Left lobe of liver (tissue), 2 donors: ENCODE data around the gene GPR161. TPM values are rescaled to one million over a fixed set of nuclear protein-coding genes. Genes with fewer than 3 reads are reported as not detected.
A peak's percentile ranks its signal among the peaks of the same experiment; 100 is the strongest.

Source experiments
- ATAC-seq: fragments of 200-7000 bp; cut with Tn5 transposase; one replicate; pipeline ENCODE4 v1.9.1; 2020; ENCODE audit warnings: mild to moderate bottlenecking, moderate library complexity
- DNase-seq: peaks from one replicate; pipeline ENCODE4 v3.0.0-alpha.2; 2020; ENCODE audit warnings: low spot score
- total RNA-seq: library from RNA; stranded (reverse); gene quantifications from one replicate; pipeline ENCODE4 v1.2.1, GENCODE V29; 2021
- donor health status: DM: no; HTN: no; CAD: no; lungs with moderate emphysema.
- donor health status: DM: no; HTN: yes; CAD: no.

Gene GPR161
- total RNA-seq, 1 donor from 2014 or later = 0.38 TPM

DNA sequence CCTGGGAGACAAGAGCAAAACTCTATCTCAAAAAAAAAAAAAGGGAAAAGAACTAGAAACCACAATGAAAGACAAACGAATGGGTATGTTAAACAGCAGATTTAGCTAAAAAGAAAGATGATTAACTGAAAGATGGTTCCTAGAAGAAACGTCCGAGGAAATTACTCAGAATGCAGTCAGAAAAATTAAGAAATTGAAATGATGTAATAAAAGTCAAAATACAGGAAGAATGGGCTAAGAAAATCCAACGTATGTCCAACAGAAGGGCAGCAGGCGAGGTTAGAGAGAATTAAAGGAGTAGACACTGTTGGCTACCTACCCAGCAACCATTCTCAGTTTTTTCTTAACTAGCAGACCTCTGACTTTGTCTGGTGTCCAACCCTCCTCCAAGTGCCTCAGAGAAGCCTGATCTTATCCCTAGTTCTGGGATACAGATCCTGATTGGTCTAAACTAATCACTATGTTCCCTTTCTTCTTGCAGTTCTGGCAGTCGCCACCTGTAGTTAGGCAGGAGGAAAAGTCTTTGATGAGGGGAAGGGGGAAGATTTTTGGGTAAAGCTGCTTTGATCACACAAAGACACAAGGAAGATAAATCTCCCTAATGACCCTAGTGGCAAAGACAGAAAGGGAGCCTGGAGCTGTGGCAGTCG, 25.7 kb downstream of the GPR161 start:
- ATAC-seq (no peak), DNase-seq (no peak)

DNA sequence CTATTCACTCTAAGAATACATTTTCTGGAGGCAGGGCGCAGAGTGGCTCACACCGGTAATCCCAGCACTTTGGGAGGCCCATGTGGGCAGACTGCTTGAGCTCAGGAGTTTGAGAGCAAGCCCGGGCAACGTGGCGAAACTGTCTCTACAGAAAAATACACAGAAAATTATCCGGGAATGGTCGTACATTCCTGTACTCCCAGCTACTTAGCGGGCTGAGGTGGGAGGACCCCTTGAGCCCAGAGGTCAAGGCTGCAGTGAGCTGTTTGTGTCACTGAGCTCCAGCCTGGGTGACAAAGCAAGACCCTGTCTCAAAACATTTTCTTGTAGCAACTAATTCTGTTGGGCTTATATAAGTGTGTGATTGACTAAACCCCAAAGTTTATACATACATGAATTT, 30.5 kb downstream of the GPR161 start:
- DNase-seq = no peak
- no peak for ATAC-seq

DNA sequence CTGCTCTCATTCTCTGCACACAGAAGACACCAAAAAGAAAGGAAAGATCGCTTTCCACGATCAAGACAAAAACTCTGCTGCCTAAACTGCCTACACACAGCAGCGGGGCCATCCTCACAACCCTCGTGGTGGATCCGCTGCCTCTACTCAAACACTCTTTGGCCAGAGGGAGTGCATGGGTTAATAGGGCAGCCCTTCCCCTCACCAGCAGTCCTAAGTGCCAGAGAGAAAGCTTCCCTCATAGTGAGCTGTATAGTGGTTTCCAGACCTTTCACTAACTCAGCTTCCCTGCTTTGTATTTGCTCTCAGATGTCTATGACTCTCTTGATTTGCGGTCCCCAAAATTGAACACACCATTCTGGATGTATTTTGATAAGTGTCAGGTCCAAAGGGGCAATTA, 30.9 kb downstream of the GPR161 start:
- ATAC-seq = no peak
- DNase-seq = no peak

DNA sequence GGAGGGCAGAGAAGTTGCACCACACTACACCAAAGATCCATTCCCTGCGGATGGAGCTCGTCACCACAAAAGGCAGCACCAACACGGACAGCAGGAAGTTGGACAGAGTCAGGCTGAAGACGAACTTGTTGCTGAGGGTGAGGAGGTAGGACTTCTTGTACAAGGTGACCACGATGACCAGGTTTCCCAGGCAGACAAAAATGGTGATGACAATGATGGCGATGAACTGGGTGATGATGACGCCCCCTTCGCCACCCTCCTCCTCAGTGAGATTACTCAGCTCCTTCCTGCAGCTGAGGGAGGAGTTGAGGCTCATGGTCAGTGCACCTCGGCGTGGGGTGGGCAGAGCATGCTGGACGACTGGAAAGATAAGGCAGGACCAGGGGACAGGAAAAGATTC, 32.2 kb downstream of the GPR161 start:
- no peak for DNase-seq
- ATAC-seq = no peak

DNA sequence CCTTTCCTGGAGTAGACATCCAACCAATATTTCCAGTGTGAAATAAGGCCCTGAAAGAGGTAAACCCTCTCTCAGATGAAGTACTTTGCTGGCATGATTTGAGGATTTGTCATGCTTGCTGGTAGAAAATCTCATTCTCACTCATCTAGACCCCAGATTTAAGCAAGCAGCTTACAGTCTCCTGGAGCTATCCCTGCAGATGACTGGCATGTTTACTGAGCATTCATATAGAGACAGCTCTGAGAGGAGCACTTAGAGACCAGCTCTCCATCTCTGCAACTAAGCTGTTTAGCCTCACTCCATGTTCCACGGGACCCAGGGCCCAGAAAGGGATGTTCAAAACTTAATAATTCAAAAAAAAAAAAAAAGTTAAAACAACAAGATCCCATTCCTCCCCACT, 34.2 kb downstream of the GPR161 start:
- no peak for DNase-seq
- ATAC-seq = no peak

DNA sequence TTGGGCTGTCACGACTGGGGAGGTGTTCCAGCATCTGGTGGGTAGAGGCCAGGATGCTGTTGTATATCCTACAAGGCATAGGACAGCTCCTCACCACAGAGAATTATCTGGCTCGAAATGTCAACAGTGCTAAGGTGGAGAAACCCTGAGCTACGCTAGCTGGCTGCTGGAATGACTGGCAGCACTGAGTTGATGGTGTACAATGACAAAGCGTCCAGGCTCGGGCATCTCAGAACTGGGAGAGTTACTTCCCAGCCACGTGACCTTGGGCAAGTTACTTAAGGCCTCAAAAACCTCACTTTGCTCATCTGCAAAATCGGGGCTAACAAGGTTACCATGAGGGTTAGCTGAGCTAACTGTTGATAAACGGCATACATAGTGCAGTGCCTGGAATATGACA, 35.4 kb downstream of the GPR161 start:
- DNase-seq (no peak), ATAC-seq (no peak)

DNA sequence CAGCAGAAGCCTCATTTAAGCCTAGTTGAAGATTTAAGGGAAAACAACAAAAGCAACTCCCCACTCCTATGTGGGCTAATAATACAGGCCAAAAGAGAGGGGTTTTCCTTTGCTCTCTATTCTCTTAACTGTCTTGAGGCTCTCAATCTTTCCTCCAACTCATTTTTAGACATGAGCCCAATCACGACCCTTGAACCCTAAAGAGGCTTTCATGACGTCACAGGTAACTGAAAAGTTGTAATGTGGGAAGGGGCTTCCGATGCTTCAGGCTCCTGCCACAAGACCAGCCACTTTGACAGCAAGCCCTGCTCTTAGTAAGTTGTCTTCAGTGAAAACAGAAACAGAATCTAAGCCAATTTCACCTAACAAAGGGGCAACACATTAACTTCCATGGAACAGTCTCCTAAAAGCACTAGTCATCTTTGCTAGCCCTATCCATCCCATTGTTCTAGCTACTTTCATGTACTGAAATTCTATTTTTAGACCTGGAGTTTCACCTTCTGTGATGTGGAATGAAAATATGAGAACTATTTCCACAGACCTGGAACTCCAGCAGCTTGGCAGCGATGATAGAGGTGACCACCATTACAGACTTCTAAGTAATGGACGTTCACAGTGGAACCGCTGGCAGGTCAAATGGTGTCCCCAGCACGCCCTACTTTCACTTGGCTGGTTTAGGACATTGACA, 36.3 kb downstream of the GPR161 start:
- DNase-seq (no peak), ATAC-seq (no peak)

DNA sequence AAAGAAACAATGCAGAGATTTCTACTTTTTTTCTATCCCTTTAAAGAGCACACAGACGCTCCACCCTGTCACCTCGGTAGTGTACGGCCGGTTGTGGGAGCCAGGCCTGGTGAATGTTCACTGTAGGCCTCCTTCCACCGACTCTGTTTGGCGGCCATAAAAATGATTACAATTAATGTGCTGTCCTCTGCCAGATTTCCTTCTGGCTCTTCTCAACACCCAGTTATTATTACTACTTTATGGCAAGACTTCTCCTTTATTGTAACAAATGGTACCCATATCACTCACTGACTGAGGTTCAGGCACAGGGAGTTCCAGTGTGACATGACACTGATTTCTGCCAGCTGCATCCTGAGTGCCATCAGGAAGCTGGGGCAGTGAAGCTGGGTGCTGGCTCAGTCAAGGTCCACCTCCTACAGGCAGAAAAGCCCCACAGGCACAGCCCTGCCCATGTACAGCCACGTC, 37.4 kb downstream of the GPR161 start:
- ATAC-seq (no peak), DNase-seq (no peak)

DNA sequence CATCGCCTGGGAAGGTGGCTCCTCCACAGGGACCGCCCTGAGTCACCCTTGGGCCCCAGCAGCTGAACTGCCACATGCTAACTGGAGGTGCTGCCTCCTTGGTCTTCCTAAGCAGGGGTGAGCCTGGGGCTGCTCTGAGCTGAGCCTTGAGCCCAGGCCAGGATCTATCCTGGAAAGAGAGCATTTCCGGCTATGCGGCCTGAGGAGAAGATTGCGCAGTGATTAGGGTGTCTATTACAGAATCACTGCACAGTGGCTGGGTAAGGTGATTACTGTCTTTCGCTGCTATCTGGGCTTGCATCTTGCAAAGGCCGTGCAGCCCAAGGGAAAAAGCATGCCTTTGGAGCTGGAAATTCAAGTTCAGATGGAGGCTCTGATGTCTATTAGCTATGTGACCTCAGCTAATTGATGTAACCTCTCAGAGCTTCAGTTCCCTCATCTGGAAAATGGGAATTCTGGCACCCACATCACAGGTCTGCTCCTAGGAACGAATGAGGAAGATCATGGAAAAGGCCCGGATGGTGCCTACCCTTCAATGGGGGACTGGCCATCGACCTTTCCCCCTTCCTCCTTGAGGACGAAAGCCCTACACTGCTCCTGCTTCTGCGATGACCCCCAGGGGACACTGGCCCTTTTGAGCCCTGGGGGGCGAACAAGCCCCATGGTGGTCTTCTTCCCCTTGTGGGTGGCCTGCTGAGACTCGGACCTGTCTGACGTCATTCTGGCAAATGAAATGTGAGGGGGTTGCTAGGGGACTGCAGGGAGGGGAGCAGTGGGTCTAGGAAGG, 38.0 kb downstream of the GPR161 start:
- DNase-seq (no peak), ATAC-seq (no peak)

DNA sequence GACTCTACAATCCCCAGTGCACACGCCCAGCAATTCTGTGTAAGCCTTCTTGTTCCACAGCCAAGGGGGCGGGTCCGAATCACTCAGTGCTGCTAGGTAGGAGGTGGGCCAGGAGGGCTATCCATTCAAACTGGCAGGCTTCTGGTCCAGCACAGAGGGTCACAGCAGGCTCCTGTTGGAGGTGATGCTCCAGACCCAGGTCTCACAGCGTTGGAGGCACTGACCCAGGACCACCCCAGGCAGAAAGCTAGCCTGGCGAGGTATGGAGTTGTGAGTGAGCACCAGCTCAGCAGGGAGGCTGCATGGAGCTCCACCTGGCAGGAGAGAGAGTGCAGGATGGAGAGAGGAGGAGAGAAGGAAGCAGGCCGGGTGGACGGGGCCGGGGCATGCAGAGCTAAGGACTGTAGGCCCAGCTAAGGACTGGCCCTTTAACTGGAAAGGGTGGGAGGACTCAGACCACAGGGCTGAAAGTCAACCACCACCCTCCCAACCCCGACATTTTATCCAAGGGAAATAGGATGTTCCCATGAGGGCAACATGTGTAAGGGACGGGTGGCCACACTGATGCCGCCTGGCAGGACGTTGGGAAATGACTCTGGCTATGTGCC, 38.7 kb downstream of the GPR161 start:
- DNase-seq = no peak
- ATAC-seq = no peak

DNA sequence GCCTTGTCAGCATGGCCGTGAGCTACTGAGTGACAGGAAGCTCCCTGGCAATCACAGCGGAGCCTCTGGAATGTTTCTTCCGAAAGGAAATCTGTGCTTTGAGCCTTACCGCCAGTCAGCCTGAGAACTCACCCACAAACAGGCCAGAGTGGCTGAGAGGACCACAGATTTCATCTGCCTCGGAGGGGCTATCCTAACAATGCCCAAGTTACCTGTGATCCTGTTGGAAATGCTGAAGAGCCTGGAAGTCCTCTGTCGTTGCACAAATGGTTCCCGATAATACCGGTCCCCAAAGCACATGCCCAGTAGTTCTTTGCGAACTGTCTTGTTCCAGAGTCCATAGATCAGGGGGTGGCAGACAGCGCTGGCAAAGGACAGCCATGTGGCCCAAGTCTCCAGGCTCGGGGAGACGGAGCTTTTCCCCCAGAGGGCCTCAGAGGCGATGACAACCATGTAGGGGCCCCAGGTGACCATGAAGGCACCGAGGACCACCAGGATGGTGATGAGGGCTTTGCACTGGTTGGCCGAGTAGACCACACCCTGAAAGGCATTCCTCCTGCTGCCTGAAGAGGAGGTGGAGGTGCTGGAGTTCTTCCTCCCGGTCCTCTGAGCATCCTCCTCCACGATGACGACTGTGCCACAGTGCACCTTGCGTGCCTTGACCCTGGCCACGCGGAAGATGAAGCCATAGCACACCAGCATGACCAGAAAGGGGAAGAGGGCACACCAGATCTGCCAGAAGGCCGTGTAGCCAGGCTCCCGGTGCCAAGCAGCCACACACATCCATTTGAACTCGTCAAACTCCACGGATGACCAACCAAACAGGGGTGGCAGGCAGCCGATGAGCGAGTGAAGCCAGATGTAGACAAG, 40.2 kb downstream of the GPR161 start:
- no peak for ATAC-seq
- no peak for DNase-seq

DNA sequence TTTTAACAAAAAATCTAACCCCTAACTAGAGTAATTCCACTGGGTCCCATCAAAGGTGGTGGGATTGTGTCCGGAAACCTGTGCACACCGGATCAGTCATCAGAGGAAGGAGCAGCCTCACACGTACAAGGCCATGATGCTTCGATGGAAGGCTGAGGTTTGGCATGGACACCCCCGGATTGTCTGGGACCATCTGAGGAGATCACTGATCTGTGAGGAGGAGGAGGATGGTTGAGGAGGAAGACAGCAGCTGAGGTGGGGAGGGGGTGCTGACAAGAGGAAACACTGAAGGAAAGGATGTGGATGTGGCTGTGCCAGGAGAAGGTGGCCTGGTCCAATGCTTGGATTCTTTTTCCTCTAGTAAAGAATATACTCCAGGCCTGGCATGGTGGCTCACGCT, 41.3 kb downstream of the GPR161 start:
- ATAC-seq (no peak), DNase-seq (no peak)

DNA sequence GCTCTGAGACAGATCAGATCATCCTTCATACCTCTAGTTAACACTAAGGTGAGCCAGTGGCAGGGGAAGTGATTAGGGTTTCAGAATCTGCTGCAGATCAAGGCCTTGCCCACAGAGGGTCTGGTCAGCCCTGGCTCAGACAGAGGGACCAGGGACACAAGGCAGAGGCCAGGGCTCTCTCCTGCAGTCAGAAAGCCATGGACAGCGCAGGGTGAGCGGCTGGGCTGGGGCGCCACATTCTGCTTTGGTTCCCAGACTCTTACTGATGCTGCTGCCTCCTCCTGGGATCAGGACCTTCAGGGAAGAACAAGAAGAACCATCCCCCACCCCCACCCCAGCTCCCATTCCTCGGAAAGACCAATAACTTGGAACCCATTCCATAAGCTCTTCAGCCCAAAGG, 43.1 kb downstream of the GPR161 start:
- DNase-seq = no peak

DNA sequence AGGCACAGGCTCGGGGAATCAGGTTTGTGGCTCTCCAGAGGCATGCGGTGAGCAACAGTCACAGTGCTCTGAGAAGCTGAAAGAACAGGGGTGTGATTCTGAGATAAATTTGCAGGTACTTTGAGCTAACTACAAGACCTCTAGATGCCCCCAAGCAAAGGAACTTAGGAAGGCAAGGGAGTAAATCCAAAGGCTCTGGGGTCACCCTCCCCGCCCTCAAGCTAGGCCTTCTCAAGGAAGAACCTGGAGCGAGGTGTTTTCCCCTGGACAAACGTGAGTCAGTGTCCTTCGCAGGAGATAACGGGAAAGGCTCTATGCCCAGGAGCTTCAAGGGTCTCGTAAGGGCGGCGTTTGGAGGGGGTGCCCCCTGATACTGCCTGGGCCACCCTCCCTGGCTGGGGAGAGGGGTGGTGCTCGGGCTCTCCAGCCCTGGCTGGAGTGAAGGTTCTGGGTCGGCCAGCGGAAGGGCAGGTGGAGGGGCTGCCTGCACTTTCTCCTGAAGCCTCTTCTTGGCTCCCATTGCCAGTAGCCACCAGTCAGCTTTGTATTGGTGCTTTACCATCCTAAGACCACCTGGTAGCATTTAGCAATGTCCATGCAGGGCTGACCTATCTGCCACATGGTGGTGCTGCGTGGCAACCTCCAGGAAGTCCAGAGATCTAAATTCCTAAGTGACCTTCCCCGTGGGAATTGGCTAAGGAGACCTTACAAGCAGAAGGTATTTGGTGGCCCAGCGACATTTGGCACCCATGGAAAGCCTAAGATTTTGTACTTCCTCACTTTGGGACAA, 44.0 kb downstream of the GPR161 start:
- ATAC-seq (peak; percentile 69), DNase-seq (no peak)

More for the DNA sequence above, 43.1 kb downstream of the GPR161 start:
- ATAC-seq = no peak

DNA sequence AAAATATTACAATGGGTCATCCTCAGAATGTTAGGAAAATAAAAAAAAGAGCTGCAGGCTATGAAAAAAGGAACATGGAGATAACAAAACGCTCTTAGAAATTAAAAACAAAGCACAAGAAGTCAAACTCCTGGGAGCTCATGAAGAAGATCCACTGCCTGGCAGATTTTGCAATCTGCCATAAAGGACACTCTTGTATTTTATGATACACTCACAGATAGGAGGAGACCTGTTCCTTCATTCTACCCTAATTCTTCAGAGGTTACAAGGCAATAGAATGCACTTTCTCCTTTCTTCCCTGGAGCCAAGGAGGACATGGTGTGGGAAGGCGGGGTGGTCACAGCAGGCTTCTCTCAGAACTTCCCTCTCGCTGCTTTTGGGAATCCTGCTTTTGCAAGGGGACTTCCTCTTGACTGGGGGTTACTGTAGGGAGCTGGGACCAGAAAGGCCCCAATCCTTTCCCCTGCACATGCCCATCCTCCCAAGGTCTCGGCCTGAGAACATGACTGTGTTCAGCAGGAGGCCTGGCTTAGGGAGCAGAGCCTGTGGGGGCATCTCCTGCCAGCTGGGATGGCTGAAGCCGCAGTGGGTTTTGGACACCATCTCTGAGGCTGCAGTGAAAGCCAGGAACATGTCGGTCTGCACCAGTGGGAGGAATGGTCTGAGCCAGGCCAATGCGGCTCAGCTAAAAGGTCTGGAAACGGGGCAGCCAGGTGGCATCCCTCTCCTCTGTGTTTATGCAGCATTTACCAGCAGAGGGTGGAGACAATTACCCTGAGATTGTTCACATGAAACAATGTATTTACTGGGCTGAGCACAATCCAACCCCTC, 44.8 kb downstream of the GPR161 start:
- no peak for ATAC-seq
- DNase-seq = no peak

DNA sequence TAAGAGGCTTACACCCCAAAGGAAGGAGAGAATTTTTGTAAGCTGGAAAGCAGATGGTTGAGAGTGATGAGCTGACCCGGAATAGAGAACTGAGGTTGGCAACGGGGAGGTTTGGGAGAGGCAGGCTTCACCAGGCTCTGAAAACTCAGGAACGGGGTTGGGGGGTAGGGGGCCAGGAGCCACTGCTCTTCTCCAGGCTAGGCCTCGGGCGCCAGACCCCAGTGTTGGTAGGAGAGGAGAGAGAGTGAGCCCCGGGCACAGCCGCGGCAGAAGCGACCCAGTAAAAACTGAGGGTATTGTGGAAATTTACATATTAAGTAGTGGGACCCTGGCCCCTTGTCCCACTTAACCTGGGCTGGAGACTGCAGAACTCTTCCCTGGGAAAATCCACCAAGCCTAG, 45.7 kb downstream of the GPR161 start:
- DNase-seq (no peak), ATAC-seq (no peak)

DNA sequence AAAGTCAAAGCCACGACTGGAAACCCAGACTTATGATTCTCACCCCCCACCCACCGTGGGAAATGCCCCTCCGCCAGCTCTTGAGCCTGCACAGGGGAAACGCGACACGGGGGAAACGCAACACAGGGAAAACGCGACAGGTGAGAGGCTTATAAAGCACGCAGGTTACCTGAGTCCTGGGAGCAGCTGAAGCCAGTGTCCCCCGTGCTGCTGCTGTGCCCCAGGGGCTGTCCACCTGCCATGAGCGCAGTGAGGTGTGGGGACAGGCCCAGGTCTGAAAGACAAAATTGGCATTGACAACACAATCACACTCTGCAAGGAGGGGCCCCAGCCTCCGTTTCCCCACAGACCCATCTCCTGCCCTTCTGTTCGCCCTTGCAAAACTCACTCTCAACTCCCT, 46.3 kb downstream of the GPR161 start:
- DNase-seq = no peak

DNA sequence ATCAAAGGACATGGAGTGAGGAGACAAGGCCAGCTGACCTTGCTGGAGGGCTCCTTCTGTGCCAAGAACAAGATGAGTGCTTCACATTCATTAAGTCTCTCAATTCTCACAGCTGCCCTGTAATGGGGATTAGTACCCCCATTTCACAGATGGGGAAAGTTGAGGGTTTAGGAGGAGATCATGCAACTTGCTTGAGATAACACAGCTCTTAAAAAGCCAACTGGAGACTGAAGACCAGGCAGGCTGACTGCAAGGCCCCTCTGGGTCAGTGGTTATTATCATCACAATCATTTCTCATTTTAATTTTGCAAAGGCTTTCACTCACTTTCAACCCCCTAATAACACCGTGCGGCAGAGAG, 46.8 kb downstream of the GPR161 start:
- ATAC-seq = no peak
- no peak for DNase-seq

More for the DNA sequence above, 46.3 kb downstream of the GPR161 start:
- ATAC-seq = no peak
